Measurements from ENCODE around the gene RIN1. TPM values are rescaled to one million over a fixed set of nuclear protein-coding genes. Genes with fewer than 3 reads are reported as not detected.

The RIN1 gene
- total and polyA plus RNA-seq, 2 of the 13 experiments (the other 11 are each of a cell fraction or from before 2014, with no cell fraction given), result 2.4 to 4.1 TPM

DNA sequence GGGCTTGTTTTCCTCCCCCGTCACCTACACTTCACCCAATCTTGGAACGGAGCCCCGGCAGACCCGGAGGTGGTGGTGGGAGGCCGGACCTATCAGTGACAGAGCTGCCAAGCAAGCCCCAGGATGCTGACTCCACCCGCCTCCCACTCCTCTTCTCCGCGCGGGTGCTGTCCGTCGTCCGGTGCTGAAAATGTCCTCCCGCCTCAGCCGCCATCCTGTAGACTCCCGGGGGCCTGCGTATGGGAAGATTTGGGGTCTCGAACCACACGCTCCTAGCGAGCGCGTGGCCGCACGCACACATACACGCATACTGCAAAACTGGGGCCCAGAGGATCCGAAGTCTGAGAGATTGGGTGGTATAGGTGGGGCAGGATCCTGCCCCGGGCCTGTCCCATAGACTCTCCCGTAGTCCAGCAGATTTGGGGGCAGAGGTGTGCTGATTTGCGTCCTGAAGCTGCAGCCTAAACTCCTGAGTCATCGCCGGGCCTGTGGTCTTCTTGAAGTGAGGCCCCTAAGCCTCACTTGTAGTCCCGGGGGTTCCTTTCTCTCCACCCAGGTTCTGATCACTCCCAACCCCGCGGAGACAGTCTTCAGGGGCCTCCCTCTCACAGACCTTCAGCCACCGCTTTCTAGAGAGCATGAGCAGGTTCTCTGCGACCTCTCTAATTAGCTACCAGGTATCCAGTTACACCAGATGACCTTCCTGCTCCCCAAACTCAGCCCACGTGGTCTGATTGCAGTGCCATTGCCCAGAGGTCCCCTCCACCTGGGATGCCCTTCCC, 46.5 kb downstream of the RIN1 start (continued):
- no peak for TF ChIP-seq EP300 (IDR thresholded peaks at IDR 0.05; ENCODE audit: low read depth in 2 of 2, low read length in 2 of 2)
- TF ChIP-seq EP300 (CRISPR knock-in tag; IDR thresholded peaks at IDR 0.05; ENCODE audit: borderline replicate concordance), result no peak
- peak; percentile 98 for TF ChIP-seq MIER2 (CRISPR knock-in tag; IDR thresholded peaks at IDR 0.05)
- TF ChIP-seq ZNF577 (CRISPR knock-in tag; IDR thresholded peaks at IDR 0.05; ENCODE audit: borderline replicate concordance, low read depth), result peak; percentile 92; the same call in 1 of the 2 replicates
- no peak for TF ChIP-seq KLF15 (CRISPR knock-in tag; IDR thresholded peaks at IDR 0.05; ENCODE audit: borderline replicate concordance)
- no peak for TF ChIP-seq SP140L (CRISPR knock-in tag; IDR thresholded peaks at IDR 0.05; ENCODE audit: borderline replicate concordance)
- no peak for TF ChIP-seq PHF21A (CRISPR knock-in tag; IDR thresholded peaks at IDR 0.05)
- peak; percentile 31 for TF ChIP-seq IKZF4 (CRISPR knock-in tag; IDR thresholded peaks at IDR 0.05; ENCODE audit: borderline replicate concordance, low read depth, not compliant biosample characterization)
- TF ChIP-seq RELA (CRISPR knock-in tag; IDR thresholded peaks at IDR 0.05), result no peak
- no peak; the same call in 1 of the 2 replicates for TF ChIP-seq ZNF138 (CRISPR knock-in tag; IDR thresholded peaks at IDR 0.05; ENCODE audit: low read depth)
- TF ChIP-seq, protein P1, sequence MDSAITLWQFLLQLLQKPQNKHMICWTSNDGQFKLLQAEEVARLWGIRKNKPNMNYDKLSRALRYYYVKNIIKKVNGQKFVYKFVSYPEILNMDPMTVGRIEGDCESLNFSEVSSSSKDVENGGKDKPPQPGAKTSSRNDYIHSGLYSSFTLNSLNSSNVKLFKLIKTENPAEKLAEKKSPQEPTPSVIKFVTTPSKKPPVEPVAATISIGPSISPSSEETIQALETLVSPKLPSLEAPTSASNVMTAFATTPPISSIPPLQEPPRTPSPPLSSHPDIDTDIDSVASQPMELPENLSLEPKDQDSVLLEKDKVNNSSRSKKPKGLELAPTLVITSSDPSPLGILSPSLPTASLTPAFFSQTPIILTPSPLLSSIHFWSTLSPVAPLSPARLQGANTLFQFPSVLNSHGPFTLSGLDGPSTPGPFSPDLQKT (CRISPR knock-in tag; IDR thresholded peaks at IDR 0.05; ENCODE audit: borderline replicate concordance), result no peak
- TF ChIP-seq, protein P2, sequence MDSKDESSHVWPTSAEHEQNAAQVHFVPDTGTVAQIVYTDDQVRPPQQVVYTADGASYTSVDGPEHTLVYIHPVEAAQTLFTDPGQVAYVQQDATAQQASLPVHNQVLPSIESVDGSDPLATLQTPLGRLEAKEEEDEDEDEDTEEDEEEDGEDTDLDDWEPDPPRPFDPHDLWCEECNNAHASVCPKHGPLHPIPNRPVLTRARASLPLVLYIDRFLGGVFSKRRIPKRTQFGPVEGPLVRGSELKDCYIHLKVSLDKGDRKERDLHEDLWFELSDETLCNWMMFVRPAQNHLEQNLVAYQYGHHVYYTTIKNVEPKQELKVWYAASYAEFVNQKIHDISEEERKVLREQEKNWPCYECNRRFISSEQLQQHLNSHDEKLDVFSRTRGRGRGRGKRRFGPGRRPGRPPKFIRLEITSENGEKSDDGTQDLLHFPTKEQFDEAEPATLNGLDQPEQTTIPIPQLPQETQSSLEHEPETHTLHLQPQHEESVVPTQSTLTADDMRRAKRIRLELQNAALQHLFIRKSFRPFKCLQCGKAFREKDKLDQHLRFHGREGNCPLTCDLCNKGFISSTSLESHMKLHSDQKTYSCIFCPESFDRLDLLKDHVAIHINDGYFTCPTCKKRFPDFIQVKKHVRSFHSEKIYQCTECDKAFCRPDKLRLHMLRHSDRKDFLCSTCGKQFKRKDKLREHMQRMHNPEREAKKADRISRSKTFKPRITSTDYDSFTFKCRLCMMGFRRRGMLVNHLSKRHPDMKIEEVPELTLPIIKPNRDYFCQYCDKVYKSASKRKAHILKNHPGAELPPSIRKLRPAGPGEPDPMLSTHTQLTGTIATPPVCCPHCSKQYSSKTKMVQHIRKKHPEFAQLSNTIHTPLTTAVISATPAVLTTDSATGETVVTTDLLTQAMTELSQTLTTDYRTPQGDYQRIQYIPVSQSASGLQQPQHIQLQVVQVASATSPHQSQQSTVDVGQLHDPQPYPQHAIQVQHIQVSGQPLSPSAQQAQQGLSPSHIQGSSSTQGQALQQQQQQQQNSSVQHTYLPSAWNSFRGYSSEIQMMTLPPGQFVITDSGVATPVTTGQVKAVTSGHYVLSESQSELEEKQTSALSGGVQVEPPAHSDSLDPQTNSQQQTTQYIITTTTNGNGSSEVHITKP (CRISPR knock-in tag; IDR thresholded peaks at IDR 0.05; ENCODE audit: low read depth), result peak; percentile 9; the same call in 1 of the 2 replicates
- no peak for TF ChIP-seq ZNF549 (CRISPR knock-in tag; IDR thresholded peaks at IDR 0.05)
- TF ChIP-seq PHF20 (CRISPR knock-in tag; IDR thresholded peaks at IDR 0.05), result peak; percentile 1; the same call in 1 of the 2 replicates
- TF ChIP-seq, protein P3, sequence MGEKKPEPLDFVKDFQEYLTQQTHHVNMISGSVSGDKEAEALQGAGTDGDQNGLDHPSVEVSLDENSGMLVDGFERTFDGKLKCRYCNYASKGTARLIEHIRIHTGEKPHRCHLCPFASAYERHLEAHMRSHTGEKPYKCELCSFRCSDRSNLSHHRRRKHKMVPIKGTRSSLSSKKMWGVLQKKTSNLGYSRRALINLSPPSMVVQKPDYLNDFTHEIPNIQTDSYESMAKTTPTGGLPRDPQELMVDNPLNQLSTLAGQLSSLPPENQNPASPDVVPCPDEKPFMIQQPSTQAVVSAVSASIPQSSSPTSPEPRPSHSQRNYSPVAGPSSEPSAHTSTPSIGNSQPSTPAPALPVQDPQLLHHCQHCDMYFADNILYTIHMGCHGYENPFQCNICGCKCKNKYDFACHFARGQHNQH (CRISPR knock-in tag; IDR thresholded peaks at IDR 0.05), result peak; percentile 22; the same call in 1 of the 2 replicates
- TF ChIP-seq, protein P4, sequence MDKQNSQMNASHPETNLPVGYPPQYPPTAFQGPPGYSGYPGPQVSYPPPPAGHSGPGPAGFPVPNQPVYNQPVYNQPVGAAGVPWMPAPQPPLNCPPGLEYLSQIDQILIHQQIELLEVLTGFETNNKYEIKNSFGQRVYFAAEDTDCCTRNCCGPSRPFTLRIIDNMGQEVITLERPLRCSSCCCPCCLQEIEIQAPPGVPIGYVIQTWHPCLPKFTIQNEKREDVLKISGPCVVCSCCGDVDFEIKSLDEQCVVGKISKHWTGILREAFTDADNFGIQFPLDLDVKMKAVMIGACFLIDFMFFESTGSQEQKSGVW (CRISPR knock-in tag; IDR thresholded peaks at IDR 0.05; ENCODE audit: borderline replicate concordance), result no peak
- 0 out of 2 replicates have a peak, but pooled peaks have one; percentile 34 for TF ChIP-seq KAT7 (CRISPR knock-in tag; IDR thresholded peaks at IDR 0.05; ENCODE audit: borderline replicate concordance)

Measured in HepG2 (cell line).